HG03139 (cell line): Measurements from ENCODE around the gene NFIC.
"Not testable (repeated sequence)": the region's sequence is repeated elsewhere in the genome, so short reads cannot be mapped to it uniquely, and the experiment has no call there.

Source experiments
- ATAC-seq: cut with Tn5 transposase; IDR thresholded peaks from one replicate; pipeline ENCODE4 v1.9.1; 2021; ENCODE audit not compliant: unreplicated experiment

NFIC gene

DNA sequence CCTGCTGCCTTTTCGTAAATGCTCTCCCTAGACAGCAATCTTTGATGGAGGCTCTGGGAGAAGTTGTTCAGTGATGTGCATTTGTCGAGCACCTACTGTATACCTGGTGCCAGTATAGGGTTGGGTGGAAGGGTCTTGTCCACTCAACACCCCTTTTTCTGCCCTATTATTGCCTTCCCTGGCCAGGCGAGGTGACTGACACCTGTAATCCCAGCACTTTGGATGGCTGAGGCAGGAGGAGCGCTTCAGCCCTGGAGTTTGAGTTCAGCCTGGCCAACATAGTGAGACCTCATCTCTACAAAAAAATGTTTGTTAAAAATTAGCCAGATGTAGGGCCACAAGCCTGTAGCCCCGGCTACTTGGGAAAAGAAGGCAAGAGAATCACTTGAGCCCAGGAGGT is 49.3 kb downstream of the NFIC start:
- no peak for ATAC-seq

DNA sequence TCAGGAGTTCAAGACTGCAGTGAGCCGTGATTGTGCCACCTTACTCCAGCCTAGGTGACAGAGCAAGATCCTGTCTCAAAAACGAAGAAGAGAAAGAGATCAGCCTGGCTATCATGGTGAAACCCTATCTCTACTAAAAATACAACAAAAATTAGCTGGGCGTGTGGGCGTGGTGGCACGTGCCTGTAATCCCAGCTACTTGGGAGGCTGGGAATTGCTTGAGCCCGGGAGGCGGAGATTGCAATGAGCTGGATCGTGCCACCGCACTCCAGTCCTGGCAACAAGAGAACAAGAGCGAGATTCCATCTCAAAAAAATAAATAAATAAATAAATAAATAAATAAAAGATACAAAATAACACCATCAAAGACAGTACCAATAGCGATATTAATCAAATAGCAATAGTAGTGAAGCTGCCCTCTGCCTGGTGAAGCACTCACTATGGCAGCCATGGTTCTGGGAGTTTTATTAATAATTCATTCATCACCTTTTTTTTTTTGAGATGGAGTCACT is 53.9 kb downstream of the NFIC start:
- ATAC-seq, result no peak

DNA sequence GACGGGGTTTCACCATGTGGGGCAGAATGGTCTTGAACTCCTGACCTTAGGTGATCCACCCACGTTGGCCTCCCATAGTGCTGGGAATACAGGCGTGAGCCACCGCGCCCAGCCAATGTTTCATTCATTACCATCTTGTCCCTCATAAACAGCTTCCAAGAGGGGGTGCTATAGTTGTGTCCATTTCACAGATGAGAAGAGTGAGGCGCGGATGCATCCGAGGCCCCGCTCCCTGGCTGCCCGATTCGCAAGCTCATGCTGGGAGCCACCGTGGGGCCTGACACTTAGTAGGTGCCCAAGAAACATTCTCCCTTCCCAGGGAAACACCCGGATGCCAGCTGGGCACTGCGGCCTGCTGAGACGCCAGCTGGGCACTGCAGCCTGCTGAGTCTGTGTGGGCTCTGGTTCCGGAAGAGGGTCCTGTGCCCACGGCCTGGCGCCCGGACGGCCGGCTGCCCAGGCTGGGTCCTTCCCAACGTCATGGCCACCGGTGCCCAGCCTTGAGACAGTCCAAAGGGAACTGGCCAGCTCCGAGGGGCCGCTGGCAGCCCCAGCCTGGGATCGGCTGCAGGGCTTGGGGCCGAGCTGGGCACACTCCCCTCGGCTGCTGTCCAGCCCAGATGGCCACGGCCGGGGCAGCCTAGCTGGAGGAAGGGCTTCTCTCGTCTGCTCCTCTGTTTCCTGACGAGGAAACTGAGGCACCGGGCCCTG is 54.7 kb downstream of the NFIC start:
- no peak for ATAC-seq

DNA sequence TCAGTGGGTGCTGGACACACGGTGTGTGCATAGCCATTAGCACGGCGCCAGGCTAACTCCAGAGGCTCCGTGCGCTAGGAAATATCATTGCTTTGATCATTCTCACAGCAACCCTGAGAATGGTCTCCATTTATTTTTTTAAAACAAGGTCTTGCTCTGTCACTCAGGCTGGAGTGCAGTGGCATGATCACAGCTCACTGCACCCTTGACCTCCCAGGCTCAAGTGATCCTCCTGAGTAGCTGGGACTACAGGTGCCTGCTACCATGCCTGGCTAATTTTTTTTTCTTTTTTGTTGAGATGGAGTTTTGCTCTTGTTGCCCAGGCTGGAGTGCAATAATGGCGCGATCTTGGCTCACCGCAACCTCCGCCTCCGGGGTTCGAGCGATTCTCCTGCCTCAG is 55.3 kb downstream of the NFIC start:
- ATAC-seq, result not testable (repeated sequence)

DNA sequence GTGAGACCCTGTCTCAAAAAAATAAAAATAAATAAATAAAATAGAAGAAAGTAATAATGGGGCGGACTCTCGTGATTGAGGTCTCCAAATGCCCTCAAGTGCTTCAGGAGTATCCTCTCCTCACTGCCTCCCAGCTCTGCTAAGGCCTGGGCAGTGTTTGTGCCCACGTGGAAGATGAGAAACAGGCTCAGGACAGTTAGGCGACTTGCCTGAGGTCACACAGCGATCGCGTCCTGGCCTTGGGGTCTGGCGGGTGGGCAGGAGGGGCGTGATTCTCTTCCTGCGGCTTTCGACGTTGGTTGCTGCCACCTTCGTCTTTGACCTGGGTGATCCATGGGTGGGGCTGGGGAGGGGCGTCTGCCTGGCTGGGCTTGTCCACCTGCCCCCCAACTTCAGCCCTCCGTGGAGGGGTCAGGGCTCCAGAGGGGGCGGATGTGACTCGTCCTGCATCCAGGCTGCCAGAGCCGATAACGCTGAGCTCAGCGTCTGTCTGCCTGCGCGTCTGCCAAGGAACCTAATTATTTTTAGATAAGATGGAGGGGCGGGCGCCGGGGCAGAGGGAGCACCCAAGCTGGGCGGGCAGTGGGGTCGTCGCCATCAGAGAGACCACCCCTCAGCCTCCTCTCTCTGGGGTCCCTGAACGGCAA is 56.9 kb downstream of the NFIC start:
- no peak for ATAC-seq

DNA sequence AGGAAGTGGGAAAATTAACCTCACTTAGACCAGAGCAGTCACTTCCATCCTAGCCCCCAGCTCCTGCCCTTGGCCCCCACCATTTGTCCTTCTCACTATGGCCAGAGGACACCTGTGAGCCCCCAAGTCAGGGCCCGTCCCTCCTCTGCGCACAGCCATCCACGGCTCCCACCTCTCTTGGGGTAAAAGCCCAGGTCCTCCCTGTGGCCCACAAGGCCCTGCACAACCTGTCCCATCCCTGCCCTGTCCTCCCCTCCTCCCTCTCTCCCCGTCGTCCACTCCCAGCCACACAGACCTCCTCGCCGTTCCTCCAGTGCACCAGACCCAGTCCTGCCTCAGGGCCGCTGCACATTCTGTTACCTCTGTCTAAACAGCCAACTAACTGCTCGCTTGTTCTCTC is 60.0 kb downstream of the NFIC start:
- no peak for ATAC-seq

DNA sequence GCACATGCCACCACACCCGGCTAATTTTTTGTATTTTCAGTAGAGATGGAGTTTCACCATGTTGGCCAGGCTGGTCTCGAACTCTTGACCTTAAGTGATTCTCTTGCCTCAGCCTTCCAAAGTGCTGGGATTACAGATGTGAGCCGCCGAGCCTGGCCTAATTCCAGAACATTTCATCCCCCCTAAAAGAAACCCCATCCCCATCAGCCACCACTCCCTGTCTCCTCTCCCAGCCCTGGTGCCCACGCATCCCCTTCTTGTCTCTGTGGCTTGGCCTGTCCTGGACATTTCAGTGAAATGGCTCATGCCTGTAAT is 63.9 kb downstream of the NFIC start:
- ATAC-seq, result not testable (repeated sequence)

DNA sequence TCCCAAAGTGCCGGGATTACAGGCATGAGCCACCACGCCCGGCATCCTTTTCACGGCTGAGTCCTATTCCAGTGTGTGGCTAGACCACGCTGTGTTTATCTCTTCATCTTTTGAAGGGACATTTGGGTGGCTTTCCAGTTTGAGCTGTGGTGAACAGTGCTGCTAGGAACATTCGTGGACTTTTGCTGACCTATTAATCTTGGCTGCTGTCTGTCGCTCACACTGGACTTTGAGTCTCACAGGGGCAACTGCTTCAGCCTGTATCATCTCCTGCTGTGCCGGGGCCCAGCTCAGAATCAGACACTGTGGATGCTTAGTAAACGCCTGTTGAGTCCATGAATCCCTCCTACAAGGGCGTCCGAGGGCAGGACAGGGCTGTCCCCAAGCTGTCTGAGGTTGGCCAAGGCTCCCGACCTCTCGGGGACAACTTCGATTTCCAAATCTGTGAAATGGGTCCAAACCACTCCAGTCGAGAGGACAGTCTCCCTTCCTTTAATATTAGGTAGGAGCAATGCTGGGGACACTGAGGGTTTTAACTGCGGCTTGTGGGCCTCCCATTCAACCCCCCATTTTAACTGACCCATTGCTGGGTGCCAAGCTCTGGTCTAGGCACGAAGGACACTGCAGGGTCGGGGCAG is 65.5 kb downstream of the NFIC start:
- no peak for ATAC-seq

DNA sequence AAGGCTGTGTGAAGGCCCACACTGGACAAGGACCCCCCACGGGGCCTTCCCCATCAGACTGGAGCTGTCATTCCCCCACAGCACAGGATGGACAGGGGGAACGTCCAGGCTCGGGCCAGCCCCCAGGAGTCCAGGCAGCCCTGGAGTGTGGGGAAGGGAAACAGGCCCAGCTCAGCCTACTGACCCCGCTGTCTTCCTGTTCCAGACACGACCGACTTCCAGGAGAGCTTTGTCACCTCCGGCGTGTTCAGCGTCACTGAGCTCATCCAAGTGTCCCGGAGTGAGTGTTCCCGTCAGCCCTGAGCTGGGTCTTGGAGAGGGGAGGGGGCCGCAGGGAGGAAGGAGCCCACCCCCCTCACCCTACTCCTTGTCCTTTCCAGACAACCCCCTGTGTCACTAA is 66.9 kb downstream of the NFIC start:
- no peak for ATAC-seq

DNA sequence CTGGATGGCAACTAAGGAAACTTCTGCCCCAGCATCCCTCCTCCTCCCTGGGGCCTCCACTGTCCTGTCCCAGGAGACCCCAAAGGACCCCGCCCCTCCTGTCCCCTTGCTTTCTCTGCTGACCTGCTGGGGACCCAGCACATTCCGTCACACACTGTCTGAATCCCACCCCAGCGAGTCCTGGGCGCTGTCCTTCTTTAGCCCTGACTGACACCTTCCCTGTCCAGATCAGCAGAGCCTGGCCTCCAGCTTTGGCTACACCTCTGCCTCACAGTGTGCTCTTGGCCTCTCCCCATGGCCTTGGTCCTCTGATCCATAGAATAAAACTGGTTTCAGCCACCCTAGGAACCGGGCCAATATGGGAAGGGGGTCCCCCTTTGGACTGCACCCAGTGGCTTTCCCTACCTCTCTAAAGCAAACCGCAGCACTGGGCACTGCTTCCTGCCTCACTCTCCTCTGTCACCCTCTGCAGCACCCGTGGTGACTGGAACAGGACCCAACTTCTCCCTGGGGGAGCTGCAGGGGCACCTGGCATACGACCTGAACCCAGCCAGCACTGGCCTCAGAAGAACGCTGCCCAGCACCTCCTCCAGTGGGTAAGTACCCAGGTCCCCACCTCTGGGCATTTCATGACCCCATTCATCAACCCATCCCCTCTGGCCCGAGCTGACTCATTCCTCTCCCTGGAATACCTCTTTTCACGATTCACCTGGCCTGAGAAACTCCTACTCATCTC is 67.6 kb downstream of the NFIC start:
- no peak for ATAC-seq

DNA sequence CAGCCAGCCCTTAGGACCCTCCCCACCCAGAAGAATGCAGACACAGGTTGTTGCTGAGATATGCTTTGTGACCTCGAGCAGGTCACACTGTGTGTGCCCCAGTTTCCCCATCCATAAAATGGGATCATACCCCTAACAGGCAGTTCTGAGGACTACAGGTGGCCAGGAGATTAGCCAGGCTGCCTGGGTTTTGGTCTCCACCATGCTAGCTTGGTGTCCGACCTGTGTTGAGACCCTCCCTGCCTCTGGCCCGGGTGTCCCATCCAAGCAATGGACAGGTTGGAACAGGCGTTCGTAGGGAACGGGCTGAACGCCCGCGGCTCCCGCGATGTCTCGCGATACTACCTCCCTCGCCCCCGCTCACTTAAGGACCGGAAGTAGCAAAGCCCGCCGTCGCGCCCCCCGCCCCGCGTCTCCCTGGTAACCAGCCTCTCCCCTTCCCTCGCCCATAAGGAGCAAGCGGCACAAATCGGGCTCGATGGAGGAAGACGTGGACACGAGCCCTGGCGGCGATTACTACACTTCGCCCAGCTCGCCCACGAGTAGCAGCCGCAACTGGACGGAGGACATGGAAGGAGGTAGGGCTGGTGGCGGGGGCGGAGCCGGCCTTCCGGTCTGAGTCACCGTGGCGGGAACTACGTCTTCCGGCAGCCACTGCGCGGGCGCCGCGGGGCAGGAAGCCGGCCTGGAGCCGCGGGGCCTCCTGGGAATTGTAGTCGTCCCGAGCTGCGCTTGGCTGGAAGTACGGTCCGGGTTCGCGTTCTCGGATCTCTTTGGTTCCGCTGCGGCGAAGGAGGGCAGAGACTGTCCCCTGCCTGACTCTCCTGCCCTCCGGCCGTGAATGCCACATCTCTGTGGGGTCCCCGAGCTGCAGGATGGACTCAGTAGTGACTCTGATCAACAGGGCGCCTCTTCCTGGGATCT is 68.5 kb downstream of the NFIC start:
- peak; percentile 80 for ATAC-seq

DNA sequence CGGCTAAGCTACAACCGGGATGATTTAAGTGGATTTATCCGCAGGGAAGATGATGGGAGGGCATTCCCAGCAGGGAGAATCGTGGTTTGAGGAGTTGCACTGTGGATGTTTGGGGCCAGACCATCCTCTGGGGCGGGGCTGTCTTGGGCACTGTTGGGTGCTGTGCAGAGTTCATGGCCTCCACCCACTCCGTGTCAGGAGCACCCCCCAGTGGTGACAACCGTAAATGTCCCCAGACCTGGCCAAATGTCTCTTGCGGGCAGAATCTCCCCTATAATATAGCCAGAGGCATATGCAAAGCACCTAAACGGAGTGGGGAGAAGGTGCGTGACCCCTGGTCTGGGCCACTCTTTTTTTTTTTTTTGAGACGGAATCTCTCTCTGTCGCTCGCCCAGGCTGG is 73.7 kb downstream of the NFIC start:
- no peak for ATAC-seq

DNA sequence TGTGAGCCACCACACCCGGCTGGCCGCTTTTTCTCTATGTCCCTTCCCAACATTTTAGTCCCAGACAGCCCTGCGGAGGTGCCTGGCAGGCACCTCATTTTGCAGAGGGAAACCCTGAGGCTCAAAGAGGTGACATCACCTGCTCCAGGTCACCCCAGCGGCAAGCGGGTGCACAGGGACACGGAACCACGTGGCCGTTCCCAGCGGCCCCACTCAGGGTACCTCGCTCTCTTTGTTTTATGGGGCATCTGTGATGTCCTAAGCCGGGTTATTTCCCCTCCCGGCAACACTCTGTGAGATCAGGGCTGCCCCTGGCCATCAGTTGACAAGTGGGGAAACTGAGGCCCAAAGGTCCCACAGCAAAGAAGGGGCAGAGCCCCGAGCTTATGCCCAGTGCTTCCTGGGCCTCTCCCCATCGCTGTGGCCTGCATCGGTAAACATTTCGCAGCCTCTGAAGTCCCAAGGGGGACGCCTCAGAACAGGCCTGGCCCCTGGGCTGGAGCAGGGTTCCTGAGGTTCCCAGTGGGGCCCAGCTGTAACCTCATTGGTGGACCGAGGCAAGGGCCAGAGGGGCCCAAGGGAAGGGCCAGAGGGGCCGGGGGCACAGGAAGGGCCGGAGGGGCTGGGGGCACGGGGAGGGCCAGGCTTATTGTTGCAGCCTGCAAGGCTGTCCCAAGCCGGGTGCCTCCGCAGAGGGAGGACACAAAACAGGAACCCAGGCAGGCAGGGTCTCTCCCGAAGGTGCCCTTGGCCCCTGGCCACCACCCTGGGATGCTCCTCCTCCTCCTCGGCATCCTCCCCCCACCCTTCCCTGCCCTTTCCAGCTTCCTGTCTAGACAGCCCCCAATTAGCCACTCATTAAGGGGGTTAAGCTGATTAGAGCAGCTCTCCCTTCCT is 75.0 kb downstream of the NFIC start:
- ATAC-seq, result no peak

DNA sequence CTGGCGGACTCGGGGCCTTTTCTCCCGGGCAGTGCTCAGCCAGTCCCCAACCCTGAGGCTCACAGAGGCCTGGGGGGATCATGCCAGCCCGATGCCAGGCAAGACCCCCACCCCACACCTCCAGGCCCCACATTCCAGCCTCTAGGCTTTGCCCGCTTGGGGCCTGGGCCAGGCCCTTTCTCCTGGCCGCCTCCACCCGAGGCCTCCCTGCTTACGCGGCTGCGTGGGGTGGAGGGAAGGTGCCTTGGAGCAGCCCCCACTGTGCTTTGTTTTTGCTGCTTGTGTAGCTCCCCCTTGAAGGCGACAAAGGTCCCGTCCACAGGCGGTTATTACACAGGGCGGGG is 75.6 kb downstream of the NFIC start:
- ATAC-seq, result no peak

DNA sequence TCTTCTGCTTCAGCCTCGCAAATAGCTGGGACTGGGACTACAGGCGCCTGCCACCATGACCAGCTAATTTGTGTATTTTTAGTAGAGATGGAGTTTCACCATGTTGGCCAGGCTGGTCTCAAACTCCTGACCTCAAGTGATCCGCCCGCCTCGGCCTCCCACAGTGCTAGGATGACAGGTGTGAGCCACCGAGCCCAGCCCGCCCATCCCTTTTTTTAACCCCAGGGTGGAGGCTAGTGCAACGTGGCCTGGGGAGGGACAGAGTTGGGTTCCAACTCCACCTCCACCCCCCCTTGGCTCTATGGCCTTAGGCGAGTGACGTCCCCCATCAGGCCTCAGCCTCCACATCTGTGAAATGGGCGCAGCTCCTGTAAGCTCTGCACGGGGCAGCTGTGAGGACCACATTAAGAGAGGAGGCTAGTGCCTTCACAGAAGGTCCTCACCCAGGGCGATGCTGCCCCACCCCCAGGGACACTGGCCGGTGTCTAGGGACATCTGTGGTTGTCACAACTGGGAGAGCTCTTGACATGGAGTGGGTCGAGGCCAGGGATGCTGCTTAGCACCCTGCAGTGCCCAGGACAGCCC is 76.2 kb downstream of the NFIC start:
- no peak for ATAC-seq

DNA sequence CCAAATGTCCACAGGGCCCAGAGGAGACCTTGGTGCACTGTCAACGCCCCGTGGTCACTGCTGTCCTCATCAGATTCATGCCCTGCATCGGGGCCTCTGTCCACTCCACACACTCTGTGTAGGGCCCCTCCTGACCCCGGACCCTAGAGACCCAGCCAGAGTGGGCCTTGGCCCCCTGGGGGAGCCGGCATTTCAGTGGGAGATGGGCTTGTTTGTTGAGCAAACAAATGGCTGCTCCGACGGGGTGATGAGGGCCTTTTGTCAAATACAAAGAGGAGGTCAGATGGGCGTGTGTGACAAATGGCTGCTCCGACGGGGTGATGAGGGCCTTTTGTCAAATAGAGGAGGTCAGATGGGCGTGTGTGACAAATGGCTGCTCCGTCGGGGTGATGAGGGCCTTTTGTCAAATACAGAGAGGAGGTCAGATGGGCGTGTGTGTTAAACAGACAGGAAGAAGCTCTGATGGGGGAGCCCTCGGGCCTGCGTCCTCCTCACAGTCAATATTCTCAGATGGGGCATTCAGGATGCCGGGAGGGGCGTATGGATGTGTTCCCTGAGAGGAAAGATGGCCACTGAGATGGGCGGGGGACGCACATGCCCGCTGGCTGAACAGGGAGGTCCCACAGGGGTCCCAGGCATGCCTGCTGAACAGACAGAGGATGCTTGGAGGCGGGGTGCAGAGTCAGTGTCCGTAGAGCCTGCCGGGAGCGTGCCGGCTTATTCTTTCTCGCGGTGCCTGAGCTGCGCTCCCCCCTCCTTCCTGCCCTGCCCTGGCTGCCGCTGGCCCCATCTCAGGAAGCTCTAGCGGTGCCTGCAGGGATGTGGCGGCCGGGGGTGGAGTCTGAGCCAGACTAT is 77.7 kb downstream of the NFIC start:
- ATAC-seq, result no peak

DNA sequence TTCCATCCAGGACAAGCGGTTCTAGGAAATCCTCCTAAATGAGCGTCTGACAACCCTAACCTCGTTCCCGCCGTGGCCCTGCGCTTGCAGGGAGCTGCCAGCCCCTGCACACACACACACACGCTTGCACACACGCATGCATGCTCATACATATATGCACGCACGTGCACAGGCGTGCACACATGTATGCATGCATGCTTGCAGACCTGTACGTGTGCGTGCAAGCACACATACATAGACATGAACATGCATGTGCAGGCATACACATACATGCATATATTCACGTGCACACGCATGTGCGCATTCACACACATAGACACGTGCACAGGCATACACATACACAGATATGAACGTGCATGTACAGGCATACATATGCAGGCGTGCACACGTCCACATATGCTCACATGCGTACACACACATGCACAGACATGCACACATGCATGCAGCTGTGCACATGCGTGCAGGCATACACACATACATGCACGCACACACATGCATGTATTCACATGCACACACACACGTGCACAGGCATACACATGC is 78.4 kb downstream of the NFIC start:
- ATAC-seq, result no peak

DNA sequence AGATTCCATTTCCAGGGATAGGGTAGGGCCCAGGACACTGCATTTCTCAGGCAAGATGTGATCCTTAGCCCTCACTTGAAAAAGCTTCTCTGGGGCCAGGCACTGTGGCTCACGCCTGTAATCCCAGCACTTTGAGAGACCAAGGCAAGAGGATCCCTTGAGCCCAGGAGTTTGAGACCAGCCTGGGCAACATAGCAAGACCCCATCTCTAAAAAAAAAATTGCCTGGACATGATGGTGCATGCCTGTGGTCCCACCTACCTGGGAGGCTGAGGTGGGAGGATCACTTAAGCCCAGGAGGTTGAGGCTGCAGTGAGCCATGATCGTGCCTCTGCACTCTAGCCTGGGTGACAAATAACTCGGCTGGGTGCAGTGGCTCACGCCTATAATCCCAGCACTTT is 80.3 kb downstream of the NFIC start:
- not testable (repeated sequence) for ATAC-seq
